DND-41 (cell line): ENCODE results near the gene TMEM239.
A peak's percentile ranks its signal among the peaks of the same experiment; 100 is the strongest.

Experiments used
- ATAC-seq: fragments of 200-7000 bp; cut with Tn5 transposase; 3 replicates; pipeline ENCODE4 v1.9.1; 2021; ENCODE audit warnings: low read depth; ENCODE audit not compliant: insufficient read depth
- DNase-seq: peaks from one replicate; pipeline ENCODE4 v3.0.0-alpha.2; 2020
- H2AFZ ChIP-seq: 2 replicates; pipeline ENCODE4 v1.6.0; 2012; ENCODE audit warnings: low read depth, low read length
- H3K27ac ChIP-seq: 2 replicates; pipeline ENCODE4 v1.5.1; 2012; ENCODE audit warnings: low read length, inconsistent platforms
- H3K27me3 ChIP-seq: fragments of 200-600 bp; sonication (generic); 2 replicates; pipeline ENCODE4 v1.6.0; 2012; ENCODE audit warnings: low read length, mild to moderate bottlenecking, inconsistent platforms; ENCODE audit not compliant: insufficient read depth, poor library complexity
- H3K36me3 ChIP-seq: 2 replicates; pipeline ENCODE4 v1.5.1; 2012; ENCODE audit warnings: low read length, inconsistent platforms; ENCODE audit not compliant: insufficient read depth
- H3K4me1 ChIP-seq: 2 replicates; pipeline ENCODE4 v1.5.1; 2012; ENCODE audit warnings: mild to moderate bottlenecking, low read length; ENCODE audit not compliant: insufficient read depth
- H3K4me2 ChIP-seq: 2 replicates; pipeline ENCODE4 v1.6.0; 2012; ENCODE audit warnings: mild to moderate bottlenecking, moderate library complexity, low read length, inconsistent platforms; ENCODE audit not compliant: insufficient read depth
- H3K4me3 ChIP-seq, 2 experiments: fragments of 200-600 bp in 1 of 2; shearing (Covaris generic) in 1 of 2; 2 replicates each; pipeline ENCODE4 v1.5.1; 2012 to 2016; ENCODE audit warnings: inconsistent platforms in 2 of 2, low read length in 2 of 2, mild to moderate bottlenecking in 2 of 2, low read depth in 1 of 2, moderate library complexity in 1 of 2
- H3K79me2 ChIP-seq: 2 replicates; pipeline ENCODE4 v1.6.0; 2012; ENCODE audit warnings: low read length, inconsistent platforms; ENCODE audit not compliant: insufficient read depth
- H3K9ac ChIP-seq: 2 replicates; pipeline ENCODE4 v1.6.0; 2012; ENCODE audit warnings: low read depth, mild to moderate bottlenecking, inconsistent platforms, low read length, moderate library complexity
- H3K9me3 ChIP-seq: 2 replicates; pipeline ENCODE4 v1.5.1; 2012; ENCODE audit warnings: low read length, moderate library complexity, mild to moderate bottlenecking, inconsistent platforms; ENCODE audit not compliant: insufficient read depth, severe bottlenecking
- H4K20me1 ChIP-seq: 2 replicates; pipeline ENCODE4 v1.6.0; 2012; ENCODE audit warnings: low read length; ENCODE audit not compliant: insufficient read depth
- CTCF ChIP-seq: IDR thresholded peaks from 2 replicates; pipeline ENCODE4 v1.5.1; 2012; ENCODE audit warnings: borderline replicate concordance, low read length, moderate library complexity, mild to moderate bottlenecking; ENCODE audit not compliant: poor library complexity, severe bottlenecking; ENCODE audit errors: extremely low read depth
- EZH2 ChIP-seq: IDR thresholded peaks from 3 replicates; pipeline ENCODE4 v1.6.1; 2012; ENCODE audit warnings: borderline replicate concordance, low read depth, mild to moderate bottlenecking, moderate library complexity, low read length, inconsistent platforms; ENCODE audit not compliant: severe bottlenecking

TMEM239 gene

GRCh38 chr20:2778602-2779321 lies 37.4 kb upstream of the TMEM239 start:
- Histone ChIP-seq H3K79me2 (no peaks in the 10 kb centered on the region), H2AFZ (no peak overlapping the region)

GRCh38 chr20:2780948-2781347 lies 35.2 kb upstream of the TMEM239 start:
- Histone ChIP-seq H2AFZ (no peak overlapping the region), H4K20me1 (no peaks in the 10 kb centered on the region), H3K79me2 (no peaks in the 10 kb centered on the region), H3K4me2 (no peak overlapping the region), H3K4me1 (no peaks in the 10 kb centered on the region), H3K4me3 (no peak overlapping the region), H3K27ac (no peak overlapping the region), H3K36me3 (no peaks in the 10 kb centered on the region), H3K9ac (no peak overlapping the region), H3K27me3 (peaks cover 10% of the 10 kb centered on the region), H3K9me3 (no peaks in the 10 kb centered on the region)
- TF ChIP-seq CTCF (peak; percentile 4), EZH2 (no peak)
- DNase-seq (no peak), ATAC-seq (no peak)

More at GRCh38 chr20:2778602-2779321, 37.4 kb upstream of the TMEM239 start:
- DNase-seq (no peak), ATAC-seq (no peak)
- no peak overlapping the region for H3K4me2 ChIP-seq
- no peaks in the 10 kb centered on the region for H3K4me1 ChIP-seq
- H4K20me1 ChIP-seq: no peaks in the 10 kb centered on the region
- no peaks in the 10 kb centered on the region for H3K36me3 ChIP-seq
- peaks cover 11% of the 10 kb centered on the region for H3K27me3 ChIP-seq
- H3K9me3 ChIP-seq: no peaks in the 10 kb centered on the region
- TF ChIP-seq CTCF (no peak), EZH2 (no peak)
- H3K4me3 ChIP-seq: no peak overlapping the region
- no peak overlapping the region for H3K27ac ChIP-seq
- no peak overlapping the region for H3K9ac ChIP-seq

- TF ChIP-seq EZH2 (no peak), CTCF (no peak)
- H2AFZ ChIP-seq: no peak overlapping the region
- H3K4me2 ChIP-seq: no peak overlapping the region
- H4K20me1 ChIP-seq: no peaks in the 10 kb centered on the region
- H3K27ac ChIP-seq: no peak overlapping the region
- no peaks in the 10 kb centered on the region for H3K79me2 ChIP-seq
- ATAC-seq (no peak), DNase-seq (no peak)
- H3K9ac ChIP-seq: no peak overlapping the region
- H3K4me1 ChIP-seq: no peaks in the 10 kb centered on the region
- peaks cover 9% of the 10 kb centered on the region for H3K27me3 ChIP-seq
- H3K9me3 ChIP-seq: no peaks in the 10 kb centered on the region
- no peak overlapping the region for H3K4me3 ChIP-seq
- H3K36me3 ChIP-seq: no peaks in the 10 kb centered on the region
Measured at GRCh38 chr20:2783908-2784566, 32.1 kb upstream of the TMEM239 start.
